NB4 (cell line): ENCODE measurements around the gene NELL1.

Experiments used
- POLR2A ChIP-seq: IDR thresholded peaks from 2 replicates; pipeline ENCODE4 v1.6.1; 2011; ENCODE audit warnings: mild to moderate bottlenecking; ENCODE audit not compliant: insufficient read length; ENCODE audit errors: extremely low read depth
- TF ChIP-seq, protein P1 (sequence below): IDR thresholded peaks from one replicate; pipeline ENCODE4 v1.5.1; 2012; ENCODE audit warnings: low read depth, low read length

DNA sequence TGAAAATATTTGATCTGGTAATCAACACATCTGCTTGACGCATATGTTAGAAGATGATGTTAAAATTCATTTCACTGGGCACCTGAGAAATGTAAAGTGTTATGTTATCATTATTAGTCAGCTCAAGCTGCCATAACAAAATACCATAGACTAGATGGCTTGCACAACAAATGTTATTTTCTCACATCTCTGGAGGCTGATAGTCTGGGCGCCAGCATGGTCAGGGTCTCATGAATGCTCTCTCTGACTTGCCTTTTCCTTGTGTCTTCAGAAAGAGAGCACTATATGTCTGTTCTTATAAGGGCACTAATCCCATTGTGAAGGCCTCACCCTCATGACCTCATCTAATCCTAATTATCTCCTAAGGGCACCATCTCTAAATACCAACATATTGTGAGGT lies 435.3 kb downstream of the NELL1 start:
- TF ChIP-seq, protein P1, sequence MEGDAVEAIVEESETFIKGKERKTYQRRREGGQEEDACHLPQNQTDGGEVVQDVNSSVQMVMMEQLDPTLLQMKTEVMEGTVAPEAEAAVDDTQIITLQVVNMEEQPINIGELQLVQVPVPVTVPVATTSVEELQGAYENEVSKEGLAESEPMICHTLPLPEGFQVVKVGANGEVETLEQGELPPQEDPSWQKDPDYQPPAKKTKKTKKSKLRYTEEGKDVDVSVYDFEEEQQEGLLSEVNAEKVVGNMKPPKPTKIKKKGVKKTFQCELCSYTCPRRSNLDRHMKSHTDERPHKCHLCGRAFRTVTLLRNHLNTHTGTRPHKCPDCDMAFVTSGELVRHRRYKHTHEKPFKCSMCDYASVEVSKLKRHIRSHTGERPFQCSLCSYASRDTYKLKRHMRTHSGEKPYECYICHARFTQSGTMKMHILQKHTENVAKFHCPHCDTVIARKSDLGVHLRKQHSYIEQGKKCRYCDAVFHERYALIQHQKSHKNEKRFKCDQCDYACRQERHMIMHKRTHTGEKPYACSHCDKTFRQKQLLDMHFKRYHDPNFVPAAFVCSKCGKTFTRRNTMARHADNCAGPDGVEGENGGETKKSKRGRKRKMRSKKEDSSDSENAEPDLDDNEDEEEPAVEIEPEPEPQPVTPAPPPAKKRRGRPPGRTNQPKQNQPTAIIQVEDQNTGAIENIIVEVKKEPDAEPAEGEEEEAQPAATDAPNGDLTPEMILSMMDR: no peak
- no peak for TF ChIP-seq POLR2A
